Body of pancreas (tissue), 4 donors: ENCODE results near the gene RASL10A. TPM values are rescaled to one million over a fixed set of nuclear protein-coding genes. Genes with fewer than 3 reads are reported as not detected.
A peak's percentile ranks its signal among the peaks of the same experiment; 100 is the strongest.

ENCODE experiments used
- ATAC-seq: fragments of 150-250 bp; one replicate; pipeline ENCODE4 v1.9.1; 2016
- DNase-seq, 4 donors: peaks; one replicate each; pipeline ENCODE4 v3.0.0-alpha.2; 2019
- H3K27ac ChIP-seq, 4 donors: fragments of 200-600 bp; sonication (generic); 1 replicate in 3 of 4; 2 replicates in 1 of 4; pipeline versions ENCODE4 v1.5.1 to v1.6.1; 2016 to 2019; ENCODE audit warnings: mild to moderate bottlenecking in 1 of 4, mixed read lengths in 1 of 4, moderate library complexity in 1 of 4
- H3K27me3 ChIP-seq, 2 donors: fragments of 200-600 bp; sonication (generic); one replicate each; pipeline ENCODE4 v1.6.0; 2016; ENCODE audit warnings: mild to moderate bottlenecking in 1 of 2
- H3K36me3 ChIP-seq, 2 donors: fragments of 200-600 bp; sonication (generic); replicated peaks in 1 of 2; 2 replicates each; pipeline ENCODE4 v1.5.1; 2016; ENCODE audit warnings: low read depth in 2 of 2; ENCODE audit not compliant: insufficient read depth in 1 of 2
- H3K4me1 ChIP-seq: fragments of 200-600 bp; sonication (generic); one replicate; pipeline ENCODE4 v1.6.0; 2016
- H3K4me3 ChIP-seq, 2 donors: fragments of 200-600 bp; sonication (generic); 1 replicate in 1 of 2; 2 replicates in 1 of 2; pipeline ENCODE4 v1.5.1; 2016 to 2019
- H3K9me3 ChIP-seq, 3 donors: fragments of 200-600 bp; sonication (generic); 1 replicate in 2 of 3; 2 replicates in 1 of 3; pipeline ENCODE4 v1.5.1; 2016
- CTCF ChIP-seq, 7 experiments: fragments of 450-650 bp in 4 of 7; fragments of 200-600 bp in 3 of 7; sonication (generic) in 3 of 7; IDR thresholded peaks; one replicate each; pipeline ENCODE4 v1.5.1; 2016 to 2019; ENCODE audit warnings: antibody characterized with exemption in 7 of 7
- POLR2A ChIP-seq, 3 donors: fragments of 450-650 bp; IDR thresholded peaks; one replicate each; pipeline ENCODE4 v1.6.1; 2016; ENCODE audit warnings: antibody characterized with exemption in 3 of 3, mild to moderate bottlenecking in 2 of 3
- WGBS, 2 donors: methylation state at CpG; one replicate each; pipeline ENCODE4 v1.1.5; 2017; 5-methylcytosine and 5-hydroxymethylcytosine counted together
- intact Hi-C: fragments of 100-400 bp; cut with DNase I; formaldehyde crosslinking; loops from one replicate; pipeline ENCODE4 v1.15.1; 2023
- total RNA-seq, 2 donors: library from RNA; depleted of rRNA; stranded (reverse); fragments of >200 nt; gene quantifications; one replicate each; pipeline ENCODE4 v1.1.0, GENCODE V29; 2016

Gene RASL10A
- total RNA-seq, 2 donors from 2014 or later: 0.78 TPM; not detected in 1

GRCh38 chr22:29317827-29318454, 2.4 kb upstream of the RASL10A start:
- WGBS, 2 donors: 90 to 95% methylated on average over 16 to 18 of the region's 18 CpGs
- intact Hi-C loops: no loop called here
- DNase-seq (no peak), ATAC-seq (no peak)
- Histone ChIP-seq H3K9me3 (no peaks in the 10 kb centered on the region), H3K4me3 (no peak overlapping the region), H3K27ac (no peak overlapping the region), H3K4me1 (peaks cover 39% of the 10 kb centered on the region), H3K27me3 (peaks cover 0 to 25% of the 10 kb centered on the region in 2 donors), H3K36me3 (no peaks in the 10 kb centered on the region)
- TF ChIP-seq CTCF (IDR thresholded peaks at IDR 0.05) (no peak), POLR2A (IDR thresholded peaks at IDR 0.05) (no peak)

GRCh38 chr22:29316141-29316828, 788 bp upstream of the RASL10A start:
- WGBS, 2 donors: 62 to 65% methylated on average over 17 to 18 of the region's 18 CpGs
- ATAC-seq (no peak), DNase-seq (no peak)
- Histone ChIP-seq H3K27ac (no peak overlapping the region), H3K4me3 (no peak overlapping the region), H3K9me3 (no peaks in the 10 kb centered on the region), H3K36me3 (no peaks in the 10 kb centered on the region), H3K4me1 (peaks cover 38% of the 10 kb centered on the region), H3K27me3 (peaks cover 0 to 25% of the 10 kb centered on the region in 2 donors)
- TF ChIP-seq POLR2A (IDR thresholded peaks at IDR 0.05) (no peak), CTCF (IDR thresholded peaks at IDR 0.05) (no peak)
- intact Hi-C loops: no loop called here

- Histone ChIP-seq H3K36me3 (no peaks in the 10 kb centered on the region), H3K27me3 (peaks cover 0 to 25% of the 10 kb centered on the region in 2 donors), H3K4me1 (peaks cover 51% of the 10 kb centered on the region), H3K4me3 (no peak overlapping the region), H3K27ac (no peak overlapping the region), H3K9me3 (no peaks in the 10 kb centered on the region)
- no peak for DNase-seq
- no peak for ATAC-seq
- intact Hi-C loops: no loop called here
- TF ChIP-seq CTCF (IDR thresholded peaks at IDR 0.05) (no peak), POLR2A (IDR thresholded peaks at IDR 0.05) (no peak)
- WGBS, 2 donors: 3 to 23% methylated on average over 6 to 63 of the region's 69 CpGs
These were observed 786 bp downstream of the RASL10A start for GRCh38 chr22:29314537-29315285.

- H3K4me3 ChIP-seq: no peak overlapping the region
- H3K36me3 ChIP-seq: no peaks in the 10 kb centered on the region
- intact Hi-C loops: no loop called here
- no peak for ATAC-seq
- peaks cover 60% of the 10 kb centered on the region for H3K4me1 ChIP-seq
- H3K27me3 ChIP-seq: peaks cover 0 to 25% of the 10 kb centered on the region in 2 donors
- peak in 2 of 4 donors; percentile 16 to 29 for DNase-seq
- H3K9me3 ChIP-seq: no peaks in the 10 kb centered on the region
- H3K27ac ChIP-seq: no peak overlapping the region
- no peak for TF ChIP-seq POLR2A (IDR thresholded peaks at IDR 0.05)
- no peak for TF ChIP-seq CTCF (IDR thresholded peaks at IDR 0.05)
- 21 to 23% methylated on average over 37 to 50 of the region's 51 CpGs for WGBS, 2 donors
These were observed 1.7 kb downstream of the RASL10A start for GRCh38 chr22:29313576-29314466.
